HTERT RPE-1 (cell line): ENCODE measurements around the gene VCAN.

Experiments used
- in situ Hi-C: fragments of 300-500 bp; cut with MboI; formaldehyde crosslinking; loops from 4 replicates; pipeline ENCODE4 v1.14.3; 2020; ENCODE audit warnings: low sequenced_read_pairs

Gene VCAN

GRCh38 chr5:83494087-83494620 lies 22.6 kb downstream of the VCAN start:
- in situ Hi-C loops: no loop called here

GRCh38 chr5:83494666-83495065 lies 23.1 kb downstream of the VCAN start:
- in situ Hi-C loops: no loop called here

DNA sequence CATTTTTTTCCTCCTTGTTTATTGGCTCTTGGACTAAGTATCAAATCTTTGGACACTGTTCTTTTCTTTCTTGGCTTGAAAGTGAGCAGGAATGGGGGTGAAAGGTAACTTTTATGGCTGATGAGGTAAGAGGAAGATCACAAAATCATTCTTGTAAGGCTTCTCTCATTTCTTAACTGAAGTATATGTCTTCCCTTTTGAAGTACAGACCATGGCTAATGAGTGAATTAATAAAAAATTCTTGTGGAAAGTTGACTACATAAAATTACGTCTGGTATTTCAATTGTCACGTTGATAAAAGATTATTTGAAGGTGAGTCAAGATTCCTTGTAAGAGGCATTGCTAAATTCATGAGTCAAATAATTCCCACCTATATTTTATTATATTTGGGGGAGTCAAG lies 25.1 kb downstream of the VCAN start:
- in situ Hi-C loops: no loop called here

DNA sequence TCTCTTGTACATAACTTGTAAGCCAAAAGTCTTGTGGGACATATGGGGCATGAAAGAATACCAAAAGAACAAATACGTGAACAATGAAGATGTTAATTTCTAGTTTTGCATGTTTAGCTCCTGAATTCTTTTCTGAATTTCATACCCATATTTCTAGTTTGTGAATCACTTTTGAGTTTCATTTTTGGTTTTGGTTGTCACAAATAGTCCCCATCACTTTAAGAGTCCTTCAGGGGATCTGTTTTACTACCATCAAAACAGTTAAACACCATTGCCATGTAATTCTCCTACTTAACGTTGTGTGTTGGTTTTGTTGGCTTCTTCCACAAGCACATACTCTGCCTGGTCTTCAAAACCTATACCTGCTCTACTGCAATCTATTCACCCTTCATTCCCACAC lies 27.0 kb downstream of the VCAN start:
- in situ Hi-C loops: no loop called here

- in situ Hi-C loops: no loop called here
Measured at GRCh38 chr5:83503662-83504061, 32.1 kb downstream of the VCAN start.

- in situ Hi-C loops: no loop called here
Measured at GRCh38 chr5:83507431-83507830, 35.9 kb downstream of the VCAN start.

DNA sequence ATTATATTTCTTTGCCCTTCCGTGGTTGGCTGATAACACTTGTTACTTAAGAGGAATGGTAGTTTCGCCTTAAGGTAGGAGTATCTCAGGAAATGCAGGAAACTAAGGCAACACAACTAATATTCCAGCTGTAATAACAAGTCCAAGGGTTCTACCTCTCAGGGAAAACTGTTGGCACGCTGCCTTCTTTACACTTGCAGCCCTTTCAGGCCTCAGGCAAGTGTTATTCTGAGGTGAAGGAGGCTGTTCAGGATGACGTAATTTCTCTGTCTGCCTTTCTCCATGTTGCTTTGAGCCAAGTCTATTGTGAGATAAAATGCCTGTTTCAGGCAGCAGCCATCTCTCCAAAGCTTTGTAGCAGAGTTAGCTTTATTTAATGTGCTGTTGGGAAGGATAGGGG lies 38.0 kb downstream of the VCAN start:
- in situ Hi-C loops: no loop called here

- in situ Hi-C loops: no loop called here
Measured at GRCh38 chr5:83510260-83510659, 38.7 kb downstream of the VCAN start.

DNA sequence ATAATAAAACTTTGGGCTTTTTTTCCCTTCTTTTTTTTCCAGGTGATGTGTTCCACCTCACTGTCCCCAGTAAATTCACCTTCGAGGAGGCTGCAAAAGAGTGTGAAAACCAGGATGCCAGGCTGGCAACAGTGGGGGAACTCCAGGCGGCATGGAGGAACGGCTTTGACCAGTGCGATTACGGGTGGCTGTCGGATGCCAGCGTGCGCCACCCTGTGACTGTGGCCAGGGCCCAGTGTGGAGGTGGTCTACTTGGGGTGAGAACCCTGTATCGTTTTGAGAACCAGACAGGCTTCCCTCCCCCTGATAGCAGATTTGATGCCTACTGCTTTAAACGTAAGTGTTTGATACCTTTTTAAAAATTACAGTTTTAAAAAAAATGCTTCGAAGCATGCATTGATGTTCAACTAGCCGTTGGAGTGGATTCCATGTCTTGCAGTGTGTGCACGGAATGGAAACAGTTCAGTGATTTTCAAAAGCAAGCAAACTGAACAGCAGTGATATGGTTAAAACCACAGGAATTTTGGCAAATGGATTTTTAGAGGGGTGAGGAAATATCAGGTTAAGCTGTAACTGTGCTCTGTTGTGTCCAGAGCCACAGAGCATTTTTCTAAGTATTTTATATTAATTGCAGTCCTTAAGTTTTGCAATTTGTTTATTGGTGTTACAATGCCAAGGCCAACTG lies 40.7 kb downstream of the VCAN start:
- in situ Hi-C loops: no loop called here

- in situ Hi-C loops: no loop called here
Measured at GRCh38 chr5:83513081-83513480, 41.5 kb downstream of the VCAN start.

DNA sequence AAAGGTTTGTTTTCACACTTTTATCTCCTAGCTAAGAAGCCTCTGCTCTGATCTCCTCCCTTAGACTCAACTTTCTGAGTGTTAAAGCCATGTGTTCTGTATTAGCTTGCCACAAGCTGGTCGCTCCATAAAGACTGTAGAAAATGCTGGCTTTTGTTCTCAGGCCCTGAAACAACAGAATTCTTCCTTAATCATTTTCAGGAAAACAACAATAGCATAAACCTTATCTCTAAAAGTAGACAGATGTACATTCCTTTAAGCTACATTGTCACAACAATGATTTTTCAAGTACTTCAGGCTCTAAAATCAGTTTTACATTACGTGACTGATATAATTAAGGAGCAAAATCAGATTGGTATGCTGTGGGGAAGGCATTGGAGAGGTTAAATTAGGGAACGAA lies 41.9 kb downstream of the VCAN start:
- in situ Hi-C loops: no loop called here

GRCh38 chr5:83516377-83516776 lies 44.8 kb downstream of the VCAN start:
- in situ Hi-C loops: no loop called here

- in situ Hi-C loops: no loop called here
Measured at GRCh38 chr5:83517072-83517687, 45.6 kb downstream of the VCAN start.

DNA sequence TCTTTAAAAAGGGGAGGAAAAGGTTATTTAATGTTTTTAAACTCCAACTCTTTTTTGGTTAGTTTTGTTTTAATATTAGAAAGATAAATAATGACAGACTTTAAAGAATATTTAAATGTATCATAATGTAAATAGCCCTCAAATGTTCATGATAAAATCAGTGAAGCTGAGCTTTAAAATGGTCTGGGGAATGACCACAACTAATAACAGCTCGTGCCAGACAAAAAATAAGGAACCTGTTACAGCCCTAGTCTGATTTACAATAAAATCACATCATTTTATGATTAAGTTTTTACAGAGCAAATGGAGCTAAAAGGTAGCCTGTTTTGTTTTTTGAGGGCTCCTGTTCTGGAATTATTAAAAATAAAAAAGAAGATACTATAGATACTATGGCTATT lies 46.1 kb downstream of the VCAN start:
- in situ Hi-C loops: no loop called here

GRCh38 chr5:83518319-83519061 lies 46.9 kb downstream of the VCAN start:
- in situ Hi-C loops: no loop called here

DNA sequence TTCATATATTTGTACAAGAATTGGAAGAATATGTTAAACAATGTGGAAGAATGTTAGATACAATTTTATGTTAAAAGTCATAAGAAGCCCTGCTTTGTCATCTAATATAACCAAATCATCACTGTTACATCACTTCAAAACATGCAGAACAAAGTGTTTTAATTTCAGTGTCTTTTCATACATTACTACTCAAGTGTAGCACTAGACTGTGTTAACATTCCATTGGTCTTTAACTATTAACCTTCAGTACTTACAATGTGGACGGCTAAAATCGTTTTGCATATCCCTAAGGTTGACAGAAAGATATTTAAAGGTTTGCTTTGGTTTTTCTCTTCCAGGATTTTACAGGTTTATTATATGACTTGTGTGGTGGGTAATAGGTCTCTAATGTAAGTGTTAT lies 50.9 kb downstream of the VCAN start:
- in situ Hi-C loops: no loop called here

GRCh38 chr5:83523929-83524328 lies 52.4 kb downstream of the VCAN start:
- in situ Hi-C loops: no loop called here

DNA sequence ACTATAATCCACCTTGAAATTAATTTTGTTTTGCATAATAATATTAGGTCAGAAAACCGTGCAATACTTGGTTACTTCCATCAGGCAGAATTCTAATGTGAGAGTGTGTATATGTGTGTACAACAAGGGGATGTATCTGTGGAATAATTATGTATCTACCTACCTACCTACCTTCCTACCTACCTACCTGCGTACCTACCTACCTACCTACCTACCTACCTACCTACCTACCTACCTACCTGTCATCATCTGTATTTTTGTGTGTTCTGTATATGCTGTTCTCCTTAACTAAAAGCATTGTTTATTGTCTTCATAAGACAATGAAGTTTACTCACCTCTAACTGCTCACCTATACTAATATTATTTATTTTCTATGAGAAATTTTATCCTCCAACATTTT lies 52.8 kb downstream of the VCAN start:
- in situ Hi-C loops: no loop called here

- in situ Hi-C loops: no loop called here
Measured at GRCh38 chr5:83524991-83525390, 53.4 kb downstream of the VCAN start.

GRCh38 chr5:83526289-83526688 lies 54.7 kb downstream of the VCAN start:
- in situ Hi-C loops: no loop called here

DNA sequence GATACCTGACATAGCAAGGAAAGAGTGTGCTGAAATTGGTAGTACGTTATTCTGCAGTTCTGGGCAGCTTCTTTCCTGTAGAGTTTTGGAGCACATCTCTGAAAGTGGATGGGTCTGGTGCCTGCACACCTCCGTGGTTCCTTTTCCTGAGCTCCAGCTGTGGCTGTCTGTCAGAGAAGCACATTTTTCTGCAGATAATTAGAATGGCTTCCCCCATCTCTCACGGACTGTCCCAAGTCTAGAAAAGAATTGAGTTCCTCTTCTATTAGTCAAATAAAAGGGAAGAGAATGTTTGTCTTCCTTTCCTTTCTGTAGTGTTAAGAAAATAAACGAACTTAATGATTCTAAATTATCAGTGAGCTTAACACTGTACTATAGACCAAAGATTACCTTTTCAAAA lies 55.7 kb downstream of the VCAN start:
- in situ Hi-C loops: no loop called here
